Stimulated activated CD4-positive, alpha-beta T cell treated with anti-CD3 and anti-CD28 coated beads, TNF-alpha, amount 100 ng/mL, for 1 hour (primary cell): ENCODE results near the gene ABCA2.

Experiments used
- DNase-seq, 3 donors: peaks; one replicate each; pipeline ENCODE4 v3.0.0-alpha.2; 2020; ENCODE audit warnings: low read depth in 3 of 3, low spot score in 1 of 3

The ABCA2 gene

DNA sequence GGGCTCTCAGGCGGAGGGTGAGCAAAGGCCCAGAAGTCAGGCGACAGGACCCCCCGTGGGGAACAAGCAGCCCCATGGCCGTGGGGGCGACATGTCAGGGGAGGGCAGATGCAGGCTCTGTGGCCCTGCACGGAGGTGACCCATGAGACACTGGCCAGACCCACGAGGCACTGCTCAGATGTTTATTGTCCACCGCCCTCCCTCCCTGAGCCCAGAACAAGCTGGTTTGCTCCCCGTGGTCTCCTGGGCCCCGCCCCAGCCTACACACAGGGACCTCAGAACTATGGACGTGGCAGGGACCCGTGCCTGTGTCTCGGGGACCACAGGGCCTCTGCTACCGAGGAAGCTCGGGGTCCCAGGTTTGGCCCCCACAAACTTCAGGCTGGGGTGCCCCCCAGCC, 2.0 kb upstream of the ABCA2 start:
- no peak for DNase-seq

DNA sequence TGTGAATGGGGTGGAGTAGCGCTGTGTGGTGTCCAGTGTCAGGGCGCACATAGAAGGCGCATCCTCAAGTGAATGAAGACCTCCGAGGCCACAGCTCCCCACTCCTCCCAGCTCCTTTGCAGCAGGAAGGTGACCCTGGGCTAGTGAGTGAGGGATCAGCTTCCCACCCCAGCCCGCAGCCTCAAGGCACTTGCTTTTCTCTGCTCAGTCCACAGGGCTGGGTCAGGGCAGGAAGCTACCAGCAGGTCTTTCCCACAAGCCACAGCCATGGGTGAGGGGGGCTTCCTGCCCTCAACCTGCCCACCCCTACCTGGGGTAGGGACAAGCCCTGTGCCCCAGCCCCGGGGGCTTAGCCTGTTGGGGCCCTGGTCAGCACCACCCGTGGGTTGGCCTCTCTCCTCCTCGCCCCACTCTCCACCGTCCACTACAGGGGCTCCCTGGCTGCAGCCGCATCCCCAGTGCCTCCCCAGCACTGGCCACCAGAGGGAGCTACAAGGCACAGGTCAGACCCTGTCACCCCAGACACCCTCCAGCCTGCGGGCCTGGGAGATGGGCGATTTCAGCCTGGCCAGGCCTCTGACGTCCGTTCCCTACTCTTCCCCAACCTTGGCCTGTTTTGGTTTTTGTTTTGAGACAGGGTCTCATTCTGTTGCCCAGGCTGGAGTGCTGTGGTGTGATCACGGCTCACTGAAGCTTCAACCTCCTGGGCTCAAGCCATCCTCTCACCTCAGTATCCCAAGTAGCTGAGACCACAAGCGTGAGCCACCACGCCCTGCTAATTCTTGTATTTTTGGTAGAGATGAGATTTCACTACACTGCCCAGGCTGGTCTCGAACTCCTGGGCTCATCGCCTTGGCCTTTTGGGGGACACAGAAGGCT, 1.3 kb upstream of the ABCA2 start:
- peak in 2 of 3 donors; percentile 33 to 69 for DNase-seq

DNA sequence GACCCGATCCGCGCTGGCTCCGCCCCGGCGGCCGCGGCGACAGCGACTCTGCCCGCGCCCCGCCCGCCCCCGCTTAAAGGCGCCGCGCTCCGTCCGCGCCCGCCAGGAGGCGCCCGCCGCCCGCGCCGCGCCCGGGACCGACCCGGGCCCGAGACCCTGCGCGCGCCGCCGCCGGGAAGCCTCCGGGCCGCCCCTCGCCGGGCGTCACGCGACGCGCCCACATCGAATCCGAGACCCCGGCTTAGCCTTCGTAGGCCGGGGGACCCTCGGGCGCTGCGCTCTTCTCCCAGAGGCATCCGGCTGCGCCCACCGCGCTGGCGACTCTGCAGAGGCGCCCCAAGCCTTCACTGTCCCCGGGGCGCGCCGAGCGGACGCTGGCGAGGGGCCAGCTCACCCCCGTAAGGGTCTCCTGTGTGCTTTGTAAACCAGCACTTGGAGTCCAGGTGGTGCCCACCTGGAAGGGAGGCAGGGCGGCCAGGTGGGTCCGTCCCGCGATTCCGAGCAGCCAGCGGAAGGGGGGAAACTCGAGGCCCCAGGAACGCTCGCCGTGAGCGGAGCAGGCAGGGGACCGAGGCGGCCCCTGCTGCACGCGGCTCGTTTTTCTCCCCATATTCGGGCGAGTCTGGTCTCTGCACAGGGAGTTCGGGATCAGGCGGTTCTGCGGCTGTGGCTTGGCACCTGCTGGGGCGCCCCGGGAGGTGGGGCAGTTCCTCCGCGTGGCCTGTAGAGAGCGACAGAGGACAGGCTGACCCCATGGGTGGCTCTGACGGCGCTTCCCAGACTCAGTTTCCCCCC, 423 bp upstream of the ABCA2 start:
- peak in 2 of 3 donors; percentile 46 to 59 for DNase-seq

DNA sequence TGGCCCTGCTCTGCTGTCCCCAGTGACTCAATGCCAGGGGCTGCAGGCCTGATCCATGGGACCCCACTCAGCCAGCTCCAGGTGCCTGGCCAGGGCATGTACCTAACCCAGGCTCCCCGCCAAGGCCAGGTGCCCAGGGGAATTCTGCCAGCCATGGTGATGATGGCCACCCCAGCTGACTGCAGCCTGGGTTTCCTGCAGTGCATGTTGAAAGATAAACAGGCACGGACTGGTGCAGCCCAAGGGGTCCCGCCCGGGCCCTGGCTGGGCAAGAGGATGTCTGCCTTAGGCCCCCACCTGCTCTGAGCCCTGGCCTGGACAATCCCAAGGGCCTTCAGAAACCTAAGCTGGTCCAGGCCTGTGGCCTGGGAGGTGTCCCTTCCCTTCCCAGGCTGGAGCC, 1.2 kb downstream of the ABCA2 start:
- no peak for DNase-seq

DNA sequence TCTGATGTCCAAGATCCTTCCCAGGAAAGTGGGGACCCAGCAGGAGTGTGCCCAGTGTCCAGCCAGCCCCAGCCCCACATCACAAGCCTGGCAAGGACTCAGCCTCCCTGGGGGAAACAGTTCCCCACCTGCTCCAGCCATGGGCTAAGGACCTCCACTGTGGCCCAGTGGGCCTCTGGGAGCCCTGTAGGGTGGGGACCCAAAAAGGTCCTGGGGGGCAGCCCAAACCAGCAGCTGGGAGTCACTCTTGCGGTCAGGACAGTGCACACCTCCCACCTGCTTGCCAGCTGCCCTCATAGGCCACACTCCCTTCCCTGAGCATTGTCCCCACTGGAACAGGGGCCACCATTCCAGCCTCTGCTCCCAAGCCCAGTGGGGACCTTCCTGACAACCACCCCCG, 1.7 kb downstream of the ABCA2 start:
- DNase-seq: no peak

DNA sequence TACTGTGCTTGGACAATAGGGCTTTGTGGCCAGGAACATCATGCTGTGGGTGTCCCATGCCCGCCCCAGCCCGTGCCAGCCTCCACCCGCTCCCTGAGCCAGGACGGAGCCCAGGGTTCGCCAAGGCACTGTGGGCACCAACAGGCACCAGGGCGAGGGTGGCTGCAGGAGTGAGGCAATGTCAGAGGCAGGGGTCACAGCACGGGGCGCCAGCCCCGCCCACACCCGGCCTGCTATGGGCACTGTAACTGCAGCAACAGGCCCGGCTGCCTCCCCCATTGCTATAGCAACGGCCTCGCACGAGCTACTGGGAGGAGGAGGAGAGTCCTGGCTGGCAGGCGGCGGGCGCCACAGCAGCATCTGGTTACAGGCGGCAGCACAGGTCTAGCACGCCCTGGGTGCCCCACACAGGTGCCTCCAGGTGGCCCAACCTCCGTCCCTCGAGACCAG, 2.5 kb downstream of the ABCA2 start:
- DNase-seq: no peak

DNA sequence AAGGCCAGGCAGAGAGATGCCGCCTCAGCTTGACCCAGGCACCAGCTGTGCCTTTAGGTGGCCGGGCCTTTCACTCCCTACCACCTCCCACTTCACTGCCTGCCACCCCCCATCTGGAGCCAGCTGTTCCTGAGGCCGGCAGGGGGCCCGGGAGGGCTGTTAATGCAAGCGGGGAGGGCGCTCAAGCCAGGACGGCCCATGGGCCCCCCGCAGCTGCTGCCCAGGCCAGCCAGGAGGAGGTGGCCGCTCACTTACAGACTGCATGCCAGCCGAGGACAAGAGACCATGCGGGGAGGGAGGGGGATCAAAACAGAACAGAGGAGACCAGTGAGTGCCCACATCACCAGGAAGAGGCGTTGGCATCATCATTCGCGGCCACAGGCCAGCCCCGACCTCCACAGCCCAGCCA, 4.5 kb downstream of the ABCA2 start:
- no peak for DNase-seq

DNA sequence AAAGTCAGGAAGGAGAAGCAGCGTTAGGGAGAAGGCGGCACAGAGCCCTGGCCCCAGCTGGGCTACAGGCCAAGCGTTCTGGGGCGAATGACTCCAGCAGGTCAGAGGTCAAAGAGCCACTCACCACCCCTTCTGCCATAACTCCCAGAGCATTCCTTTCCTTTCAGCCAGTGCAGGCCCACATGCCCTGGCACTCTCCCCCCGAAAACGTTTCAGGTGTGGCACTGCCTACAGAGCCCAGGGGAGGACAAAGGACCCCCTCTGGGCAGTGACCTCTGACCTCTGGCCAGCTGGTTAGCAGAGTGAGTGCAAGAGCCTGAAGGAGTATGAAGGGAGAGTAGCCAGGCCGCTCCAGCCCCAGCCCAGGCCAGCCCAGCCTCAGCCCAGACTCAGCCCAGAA, 4.9 kb downstream of the ABCA2 start:
- no peak for DNase-seq

DNA sequence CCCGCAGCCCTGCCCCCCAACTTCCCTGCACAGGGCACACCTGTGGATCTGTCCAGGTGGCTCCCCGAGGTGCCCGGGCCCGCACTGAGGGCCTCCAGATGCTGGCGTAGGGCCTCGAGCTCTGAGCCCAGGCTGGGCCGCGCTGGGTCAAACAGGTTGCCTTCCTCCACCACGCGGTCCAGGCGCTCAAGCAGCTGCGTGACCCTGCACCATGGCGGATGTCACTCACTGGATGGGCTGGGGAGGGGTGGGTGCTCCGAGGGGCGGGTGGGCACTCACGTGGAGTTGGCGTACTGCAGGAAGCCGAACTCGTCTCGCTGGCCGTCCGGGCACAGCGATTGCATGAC, 5.4 kb downstream of the ABCA2 start:
- no peak for DNase-seq

DNA sequence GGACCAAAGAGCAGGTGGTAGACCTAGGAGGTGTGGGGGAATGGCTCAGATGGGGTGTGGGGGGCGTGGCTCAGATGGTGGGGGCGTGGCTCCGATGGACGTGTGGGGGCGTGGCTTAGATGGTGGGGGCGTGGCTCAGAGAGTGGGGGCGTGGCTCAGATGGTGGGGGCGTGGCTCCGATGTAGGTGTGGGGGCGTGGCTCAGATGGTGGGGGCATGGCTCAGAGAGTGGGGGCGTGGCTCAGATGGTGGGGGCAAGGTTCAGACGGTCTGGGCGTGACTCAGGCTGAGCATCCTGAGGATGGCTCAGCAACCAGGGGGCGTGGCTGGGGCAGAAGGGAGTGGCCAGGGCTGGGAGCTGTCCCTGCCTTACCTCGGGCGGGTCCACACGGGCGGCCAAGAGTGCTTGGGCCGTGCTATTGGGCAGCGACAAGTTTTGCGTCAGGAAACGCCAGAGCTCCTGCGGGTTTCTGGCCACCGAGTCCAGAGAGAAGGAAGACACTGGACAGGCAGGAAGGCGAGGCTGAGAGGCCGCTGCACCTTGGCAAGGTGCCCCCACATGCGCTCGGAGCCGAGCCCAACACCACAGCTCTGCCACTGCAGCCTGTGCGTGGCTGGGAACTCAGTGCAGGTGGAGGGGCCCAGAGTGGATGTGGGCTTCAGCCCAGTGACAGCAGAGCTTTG, 5.9 kb downstream of the ABCA2 start:
- peak in 2 of 3 donors; percentile 37 to 58 for DNase-seq

DNA sequence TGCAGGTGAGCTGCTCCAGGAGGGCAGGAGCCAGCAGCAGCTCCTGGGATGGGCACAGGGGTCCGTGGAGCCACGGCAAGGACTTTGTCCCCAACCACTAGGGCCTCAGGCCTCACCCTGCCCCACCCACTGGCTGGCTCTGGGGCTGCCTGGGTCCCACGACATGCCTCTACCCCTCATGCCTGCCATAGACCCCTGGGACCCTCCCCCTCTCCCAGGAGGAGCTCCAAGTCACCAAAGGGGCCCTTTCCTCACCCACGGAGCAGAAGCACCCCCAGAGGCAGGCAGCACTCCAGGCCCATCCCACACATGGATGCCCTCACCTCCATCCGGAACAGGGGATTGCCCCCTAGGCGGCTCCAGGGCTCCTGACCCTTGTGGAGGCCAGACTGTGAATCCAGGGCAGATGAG, 6.5 kb downstream of the ABCA2 start:
- DNase-seq: no peak

DNA sequence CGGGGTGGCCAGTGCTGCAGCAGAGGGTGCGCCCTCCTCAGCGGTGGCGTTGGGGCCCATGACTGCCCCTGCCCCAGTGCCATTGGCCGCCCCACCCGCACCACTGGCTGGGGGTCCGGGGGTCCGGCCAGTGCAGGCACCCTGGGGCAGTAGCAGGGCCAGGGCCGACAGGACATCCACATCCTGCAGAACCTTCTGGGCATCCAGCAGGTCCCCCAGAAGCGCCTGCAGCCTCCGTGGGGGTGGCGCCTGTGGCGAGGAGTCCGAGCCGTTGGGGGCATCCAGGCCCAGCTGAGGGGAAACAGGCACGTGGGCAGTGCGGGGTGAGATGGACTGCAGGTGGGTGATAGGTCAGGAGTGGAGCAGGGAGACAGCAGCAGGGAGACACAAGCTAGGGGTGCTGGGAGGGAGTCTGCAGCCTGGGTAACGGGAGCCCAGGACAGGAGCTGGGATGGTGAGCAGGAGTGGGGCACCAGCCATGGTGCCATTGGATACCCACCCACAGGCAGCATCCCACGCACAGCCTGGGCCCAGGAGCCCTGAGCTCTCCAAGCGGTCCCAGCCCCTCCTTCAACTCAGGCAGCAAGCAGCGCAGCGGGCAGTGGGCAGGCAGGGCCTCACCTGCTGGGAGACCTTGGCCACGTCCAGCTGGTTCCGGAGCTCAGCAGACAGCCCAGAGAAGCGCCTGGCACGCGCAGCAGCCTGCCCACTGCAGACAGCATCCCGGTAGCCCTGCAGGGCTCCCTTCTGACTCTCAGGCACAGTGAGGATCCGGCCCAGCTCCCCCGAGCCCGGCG, 7.1 kb downstream of the ABCA2 start:
- DNase-seq: no peak

DNA sequence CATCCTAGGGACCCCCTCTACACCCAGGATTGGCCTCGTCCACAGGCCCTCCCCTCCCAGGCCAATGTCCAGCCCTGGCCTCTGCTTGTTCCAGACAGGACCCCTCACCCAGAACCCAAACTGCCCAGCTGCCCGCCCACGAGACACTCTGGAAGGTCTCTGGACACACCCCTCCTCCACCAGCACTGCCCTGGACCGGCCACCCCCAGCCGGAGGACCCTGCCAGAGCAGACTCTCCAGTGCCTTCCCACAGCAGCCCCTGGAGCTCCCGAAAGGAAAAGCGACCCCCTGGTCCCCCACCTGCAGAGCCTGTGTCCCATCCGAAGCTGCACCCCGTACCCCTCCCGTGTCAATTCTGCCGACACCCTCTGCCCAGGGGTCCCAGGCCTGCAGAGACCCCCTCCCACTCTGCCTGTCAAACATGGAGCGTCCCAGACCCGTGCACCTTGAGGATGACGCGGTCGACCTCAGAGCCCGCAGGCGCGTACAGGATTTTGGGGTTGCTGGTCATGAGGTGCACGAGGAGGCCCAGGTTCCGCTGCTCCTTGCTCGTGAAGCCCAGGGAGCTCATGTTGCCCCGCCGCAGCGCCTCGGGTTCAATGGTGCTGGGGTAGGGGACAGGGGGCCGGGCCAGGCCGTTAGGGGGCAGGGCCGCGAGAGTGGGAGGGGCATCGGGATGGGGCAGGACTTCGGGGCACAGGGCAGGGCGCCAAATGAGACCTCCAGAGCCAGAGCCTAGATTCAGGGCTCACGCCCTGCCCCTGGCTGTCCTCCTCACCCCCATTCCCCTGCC, 8.0 kb downstream of the ABCA2 start:
- no peak for DNase-seq

DNA sequence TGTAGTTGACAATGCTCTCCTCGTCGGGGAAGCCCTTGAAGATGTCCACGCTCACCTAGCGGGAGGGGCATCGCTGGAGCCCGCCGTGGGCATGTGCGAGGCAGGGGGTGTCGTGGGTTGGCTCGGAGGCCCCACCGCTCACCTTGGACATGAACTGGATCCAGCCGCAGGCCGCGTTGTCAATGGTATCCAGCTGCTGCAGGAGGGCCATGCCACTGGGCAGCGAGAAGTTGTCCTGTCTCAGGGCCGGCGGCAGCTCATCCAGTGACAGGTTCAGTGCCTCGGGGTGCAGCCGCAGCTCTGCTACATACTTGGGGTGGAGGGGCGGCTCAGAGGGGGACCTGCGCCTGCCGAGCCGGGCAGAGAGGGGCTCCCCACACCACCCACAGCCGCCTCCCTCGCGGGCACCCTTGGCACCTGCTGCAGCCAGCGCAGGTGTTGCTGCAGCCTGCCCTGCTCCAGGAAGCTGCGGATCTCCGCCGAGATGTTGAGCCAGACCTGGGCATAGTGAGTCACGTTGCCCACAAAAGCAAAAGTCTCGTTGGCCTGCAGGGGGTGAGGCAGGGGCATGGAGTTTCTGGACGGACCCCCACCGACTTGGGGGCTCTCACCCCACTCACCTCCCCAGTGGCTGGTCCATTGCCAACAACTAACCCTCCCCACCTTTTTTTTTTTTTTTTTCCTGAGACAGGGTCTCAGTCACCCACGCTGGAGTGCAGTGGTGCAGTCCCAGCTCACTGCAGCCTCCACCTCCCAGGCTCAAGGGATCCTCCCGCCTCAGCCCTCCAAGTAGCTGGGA, 9.1 kb downstream of the ABCA2 start:
- DNase-seq: no peak

DNA sequence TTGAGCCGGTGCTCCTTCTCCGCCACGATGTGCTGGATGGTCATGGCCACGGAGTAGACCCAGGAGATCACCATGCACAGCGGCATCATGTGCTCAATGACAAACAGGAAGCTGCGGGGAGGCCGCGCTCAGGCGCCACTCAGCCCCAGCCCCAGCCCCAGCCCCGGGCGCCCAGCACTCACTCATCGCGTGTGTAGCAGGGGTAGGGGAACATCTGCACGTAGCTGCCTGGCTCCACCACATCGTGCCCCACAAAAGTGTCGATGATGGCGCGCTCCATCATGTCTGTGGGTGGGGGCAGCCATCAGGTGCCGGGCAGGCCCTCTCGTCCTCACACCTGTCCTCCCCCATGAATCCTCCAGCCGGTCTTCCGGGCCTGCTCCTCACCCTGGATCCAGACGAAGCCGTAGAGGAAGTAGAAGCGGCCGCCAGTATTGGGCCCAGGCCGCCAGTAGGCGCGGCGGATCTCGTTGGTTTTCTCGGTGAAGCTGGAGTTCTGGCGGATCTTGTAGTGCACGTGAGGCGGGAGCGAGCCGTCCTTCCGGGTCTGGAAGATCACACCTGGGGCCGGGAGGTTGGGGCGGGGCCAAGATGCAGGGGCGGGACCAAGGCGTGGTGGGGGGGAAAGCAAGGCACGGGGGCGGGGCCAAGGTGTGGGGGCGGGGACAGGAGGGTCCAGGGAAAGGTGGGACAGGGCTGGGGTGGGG, 10.1 kb downstream of the ABCA2 start:
- no peak for DNase-seq

DNA sequence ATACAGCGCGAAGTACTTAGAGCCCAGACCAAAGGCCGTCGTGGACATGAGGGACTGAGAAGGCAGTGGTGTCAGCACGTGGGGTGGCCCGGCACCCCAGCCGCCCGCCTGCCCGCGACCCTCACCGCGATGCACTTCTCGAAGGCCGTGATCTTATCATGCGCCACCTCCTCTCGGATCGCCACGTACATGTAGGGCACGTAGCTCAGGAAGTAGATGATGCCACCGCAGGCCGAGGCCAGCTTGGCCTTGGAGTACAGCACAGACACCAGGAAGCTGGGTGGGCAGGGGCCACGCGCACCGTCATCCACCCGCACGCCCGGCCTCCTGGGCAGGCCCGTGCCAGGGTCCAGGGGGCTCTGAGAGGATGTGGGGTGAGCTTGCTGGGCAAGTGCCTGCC, 11.0 kb downstream of the ABCA2 start:
- DNase-seq: no peak

DNA sequence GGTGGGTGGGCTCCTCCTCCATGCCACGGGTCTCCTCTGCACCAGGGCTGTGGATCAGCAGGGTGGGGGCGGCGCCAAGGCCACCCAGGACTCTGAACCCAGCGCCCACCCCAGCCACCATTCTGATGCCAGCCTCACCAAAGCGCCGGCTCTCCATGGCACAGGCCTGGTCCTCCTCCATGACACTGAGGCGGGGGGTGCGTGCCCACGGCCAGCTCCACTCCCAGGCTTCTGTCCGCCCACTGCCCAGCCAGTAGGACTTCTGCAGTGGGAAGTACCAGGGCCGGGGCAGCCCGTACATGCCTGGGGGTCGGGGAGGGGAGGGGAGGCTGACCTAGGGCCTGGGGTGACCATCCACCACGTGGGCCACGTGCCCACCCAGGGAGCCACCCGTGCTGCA, 11.6 kb downstream of the ABCA2 start:
- no peak for DNase-seq

DNA sequence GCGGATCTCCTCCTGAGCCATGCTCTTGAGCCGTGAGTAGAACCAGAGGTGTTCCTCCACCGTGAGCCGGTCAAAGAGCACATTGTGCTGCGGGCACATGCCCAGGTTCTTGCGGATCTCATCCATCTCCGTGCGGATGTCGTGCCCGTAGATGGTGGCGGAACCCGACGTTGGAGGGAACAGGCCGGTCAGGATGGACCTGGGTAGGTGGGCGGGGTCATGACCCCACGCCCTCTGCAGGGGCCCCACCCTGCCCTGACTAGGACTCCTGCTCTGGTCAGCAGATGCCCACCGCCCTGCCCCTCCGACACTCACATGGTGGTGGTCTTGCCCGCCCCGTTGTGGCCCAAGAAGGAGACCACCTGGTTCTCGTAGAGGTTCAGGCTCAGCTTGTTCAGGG, 12.1 kb downstream of the ABCA2 start:
- DNase-seq: no peak

DNA sequence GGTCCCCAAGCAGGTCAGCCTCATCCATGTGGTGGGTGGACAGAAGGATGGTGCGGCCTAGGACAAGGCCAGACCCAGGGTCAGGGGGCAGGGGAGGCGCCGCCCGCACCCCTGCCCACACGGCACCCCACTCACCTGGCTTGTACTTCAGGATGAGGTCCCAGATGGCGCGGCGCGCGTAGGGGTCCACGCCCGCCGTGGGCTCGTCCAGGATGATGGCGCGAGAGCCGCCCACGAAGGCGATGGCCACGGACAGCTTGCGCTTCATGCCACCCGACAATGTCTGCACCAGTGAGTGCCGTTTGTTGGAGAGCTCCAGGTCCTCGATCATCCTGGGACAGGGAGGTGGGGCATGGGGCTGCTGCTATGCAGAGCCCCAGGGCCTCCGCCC, 12.5 kb downstream of the ABCA2 start:
- DNase-seq: no peak
